IPS-NIHi7 (cell line): ENCODE measurements around the gene METTL9.
"Not testable (repeated sequence)": the region's sequence is repeated elsewhere in the genome, so short reads cannot be mapped to it uniquely, and the experiment has no call there.

Experiments used
- DNase-seq: peaks from one replicate; pipeline ENCODE4 v3.0.0; 2012; ENCODE audit warnings: mixed read lengths; ENCODE audit errors: extremely low spot score

METTL9 gene

GRCh38 chr16:21637032-21637968, 37.9 kb downstream of the METTL9 start:
- DNase-seq: no peak

DNA sequence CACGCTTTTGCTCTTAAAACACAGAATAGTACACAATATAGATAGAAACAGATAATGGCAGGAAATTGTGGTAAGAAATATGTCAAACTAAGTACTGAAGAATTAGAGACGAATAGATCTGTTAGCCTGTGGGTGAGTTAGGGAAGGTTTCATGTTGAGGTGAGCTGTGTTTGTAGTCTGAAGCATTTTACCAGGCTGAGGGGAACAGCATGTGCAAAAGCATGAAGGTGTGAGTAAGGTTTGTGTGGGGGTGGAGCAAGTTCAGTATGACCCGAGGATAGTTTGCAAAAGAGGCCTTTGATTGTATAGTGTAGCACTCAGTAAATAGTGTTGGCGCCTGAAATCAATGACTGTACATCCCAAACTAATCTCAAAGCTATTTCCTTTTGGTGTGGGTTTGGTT, 39.2 kb downstream of the METTL9 start:
- DNase-seq: no peak

GRCh38 chr16:21639493-21639892, 40.1 kb downstream of the METTL9 start:
- DNase-seq: no peak

GRCh38 chr16:21641916-21642315, 42.5 kb downstream of the METTL9 start:
- DNase-seq: no peak

GRCh38 chr16:21642861-21643260, 43.5 kb downstream of the METTL9 start:
- no peak for DNase-seq

- no peak for DNase-seq
Observed at GRCh38 chr16:21643785-21644184, 44.4 kb downstream of the METTL9 start.

DNA sequence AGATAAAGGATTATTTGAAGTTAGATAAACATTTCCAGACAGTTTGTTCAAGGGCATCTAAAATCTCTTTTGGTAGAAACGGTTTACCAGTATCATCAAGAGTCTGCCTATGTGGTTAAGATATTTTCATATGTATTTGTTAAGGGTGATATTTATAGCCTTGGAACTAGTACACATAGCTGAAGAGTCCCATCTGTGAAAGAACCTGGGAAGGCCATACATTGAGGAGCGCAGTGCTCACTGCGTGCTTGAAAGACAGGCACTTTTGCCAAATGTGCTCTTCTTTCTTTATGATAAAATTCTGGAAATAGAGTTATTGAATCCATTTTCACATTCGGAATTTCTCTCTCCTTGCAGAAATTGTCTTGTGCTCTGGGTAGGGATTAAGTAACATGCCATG, 45.3 kb downstream of the METTL9 start:
- no peak for DNase-seq

- DNase-seq: no peak
Observed at GRCh38 chr16:21645261-21645721, 45.9 kb downstream of the METTL9 start.

DNA sequence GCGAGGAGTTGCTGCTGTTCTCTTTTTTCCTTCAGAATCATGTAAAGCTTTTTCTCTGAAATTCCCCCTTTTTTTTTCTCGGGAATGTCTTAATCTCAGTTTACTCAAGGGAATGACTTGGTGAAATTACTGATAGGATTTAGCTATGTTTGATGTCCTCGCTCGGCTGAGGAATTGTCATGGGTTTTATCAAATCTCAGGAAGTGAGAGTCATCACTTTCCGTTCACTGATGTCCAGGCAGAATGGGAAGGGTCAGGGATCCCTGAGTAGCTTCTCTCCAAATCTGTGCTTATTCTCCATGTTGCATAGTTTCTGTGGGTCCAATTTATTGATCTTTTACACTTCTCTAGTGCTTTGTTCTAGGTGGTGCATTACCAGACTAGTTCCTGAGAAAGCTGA, 46.7 kb downstream of the METTL9 start:
- no peak for DNase-seq

DNA sequence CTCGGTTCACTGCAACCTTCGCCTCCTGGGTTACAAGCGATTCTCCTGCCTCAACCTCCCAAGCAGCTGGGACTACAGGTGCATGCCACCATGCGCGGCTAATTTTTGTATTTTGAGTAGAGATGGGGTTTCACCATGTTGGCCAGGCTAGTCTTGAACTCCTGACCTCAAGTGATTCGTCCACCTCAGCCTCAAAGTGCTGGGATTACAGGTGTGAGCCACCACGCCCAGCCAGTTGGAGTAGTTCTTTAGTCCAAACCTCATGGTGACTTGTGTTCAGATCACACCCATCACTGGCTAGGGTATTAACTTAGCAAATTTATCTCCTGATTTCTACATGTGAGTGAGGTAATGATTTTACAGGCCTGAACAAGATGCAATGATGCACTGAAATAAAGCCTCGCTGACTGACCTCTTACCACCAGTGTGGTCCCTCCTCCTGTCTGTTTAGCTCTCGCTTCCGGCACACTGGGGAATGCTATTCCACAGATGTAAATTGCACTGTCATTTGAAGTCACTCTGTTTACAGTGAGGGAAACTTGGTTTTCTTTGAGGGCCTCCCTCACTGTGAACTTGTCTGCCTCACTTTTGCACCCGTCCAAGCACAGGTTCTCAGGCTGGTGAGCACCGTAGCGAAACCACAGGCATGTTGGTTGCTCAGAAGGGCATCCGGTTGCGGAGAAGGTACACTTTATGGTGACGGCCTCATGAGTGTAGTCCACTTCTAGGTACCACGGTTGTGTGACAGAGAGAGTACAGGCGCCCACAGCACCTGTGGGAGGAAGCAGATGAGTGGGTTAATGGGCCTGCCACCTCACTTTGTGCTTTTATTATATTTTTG, 47.6 kb downstream of the METTL9 start:
- no peak for DNase-seq

GRCh38 chr16:21647562-21648164, 48.3 kb downstream of the METTL9 start:
- DNase-seq: no peak

DNA sequence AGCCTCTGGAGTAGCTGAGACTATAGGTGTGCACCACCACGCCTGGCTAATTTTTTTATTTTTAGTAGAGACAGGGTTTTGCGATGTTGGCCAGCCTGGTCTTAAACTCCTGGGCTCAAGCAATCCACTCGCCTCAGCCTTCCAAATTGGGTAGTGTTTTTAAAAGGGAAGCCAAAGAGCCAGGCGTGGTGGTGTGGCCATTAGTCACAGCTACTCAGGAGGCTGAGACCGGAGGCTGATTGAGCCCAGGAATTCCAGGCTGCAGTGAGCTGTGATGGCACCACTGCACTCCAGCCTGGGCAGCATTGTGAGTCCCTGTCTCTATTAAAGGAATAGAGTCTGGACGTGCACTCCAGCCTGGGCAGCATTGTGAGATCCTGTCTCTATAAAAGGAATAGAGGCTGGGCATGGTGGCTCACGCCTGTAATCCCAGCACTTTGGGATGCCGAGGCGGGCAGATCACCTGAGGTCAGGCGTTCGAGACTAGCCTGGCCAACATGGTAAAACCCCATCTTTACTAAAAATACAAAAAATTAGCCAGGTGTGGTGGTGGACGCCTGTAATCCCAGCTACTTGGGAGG, 50.5 kb downstream of the METTL9 start:
- DNase-seq: not testable (repeated sequence)

DNA sequence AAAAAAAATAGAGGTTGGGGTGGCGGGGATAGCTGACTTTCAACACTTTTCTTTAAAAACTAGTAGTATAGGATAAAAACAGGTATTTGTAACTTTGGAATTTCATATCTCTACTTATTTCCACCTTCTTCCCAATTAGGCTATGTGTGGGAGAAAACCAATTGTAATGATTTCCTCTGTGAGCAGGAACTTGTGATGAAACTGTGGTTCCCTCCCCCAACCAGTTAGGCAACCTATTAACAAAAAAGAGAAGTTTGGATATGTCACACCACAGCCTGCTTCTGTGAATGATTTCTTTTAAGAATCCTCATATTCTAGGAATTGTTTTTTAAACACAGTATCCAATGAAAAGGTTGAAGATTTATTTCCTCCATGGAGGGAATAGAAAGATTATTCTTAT, 51.1 kb downstream of the METTL9 start:
- no peak for DNase-seq

GRCh38 chr16:21651515-21651914, 52.1 kb downstream of the METTL9 start:
- no peak for DNase-seq

GRCh38 chr16:21652453-21652852, 53.1 kb downstream of the METTL9 start, which contains the start of gene IGSF6:
Gene IGSF6 (minus strand): TSS chr16:21652608. CDS start chr16:21652598, 10 bp downstream.
- no peak for DNase-seq

DNA sequence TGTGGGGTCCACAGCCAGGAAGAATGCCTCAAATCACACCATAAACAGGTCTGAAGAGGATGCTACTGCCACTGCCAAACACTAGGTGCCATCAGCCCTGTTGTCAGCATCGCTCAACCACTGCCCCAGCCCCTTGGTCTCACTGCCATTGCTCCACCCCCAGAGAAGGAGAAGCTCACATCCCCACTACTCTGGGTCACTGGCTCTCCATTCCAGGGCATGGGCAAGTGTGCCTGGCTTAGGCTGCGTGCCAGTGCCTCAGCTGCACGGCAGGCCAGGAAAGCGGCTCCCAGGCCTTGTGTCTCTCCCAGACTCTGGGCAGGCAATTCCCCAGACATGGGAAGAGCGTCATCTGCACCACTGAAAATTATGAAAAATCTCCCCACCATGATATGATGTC, 54.2 kb downstream of the METTL9 start:
- DNase-seq: no peak

DNA sequence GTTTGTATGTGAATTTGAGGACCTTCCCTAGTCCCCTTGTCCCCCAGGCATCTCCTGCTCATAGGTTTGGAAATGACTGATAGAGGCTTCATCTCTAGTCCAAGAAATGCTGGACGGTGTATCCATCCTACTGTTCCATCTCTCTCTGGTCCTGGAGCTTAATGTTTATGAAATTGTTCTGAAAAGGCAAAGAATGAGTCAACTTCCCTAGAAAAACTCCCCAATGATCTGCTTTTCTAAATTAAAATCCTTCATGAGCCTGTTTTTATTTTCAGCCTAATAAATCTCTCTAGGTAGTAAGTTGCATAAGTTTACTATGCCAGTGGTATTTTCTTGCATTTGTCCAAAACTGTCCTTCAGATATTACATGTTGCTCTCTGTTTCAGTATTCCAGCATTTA, 55.1 kb downstream of the METTL9 start:
- DNase-seq: no peak

DNA sequence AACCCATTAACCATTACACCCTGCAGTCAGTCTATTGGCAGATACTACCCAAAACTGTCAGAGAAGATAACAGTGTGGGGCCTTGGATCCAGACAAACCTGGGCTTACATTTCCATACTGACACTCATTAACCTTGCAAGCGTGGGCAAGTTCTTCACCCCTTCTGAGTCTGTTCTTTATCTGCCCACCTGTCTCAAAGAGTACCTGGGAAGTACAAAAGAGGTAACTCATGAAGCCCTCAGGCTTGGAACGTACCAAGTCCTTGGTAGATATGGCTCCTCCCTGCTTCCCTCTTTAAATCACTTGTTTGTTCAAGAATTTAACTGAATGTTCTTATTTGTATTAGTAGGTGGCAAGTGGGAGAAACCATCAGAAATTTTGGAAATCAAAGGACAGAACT, 55.5 kb downstream of the METTL9 start:
- no peak for DNase-seq

GRCh38 chr16:21656795-21657768, 57.7 kb downstream of the METTL9 start:
- DNase-seq: peak; percentile 67

DNA sequence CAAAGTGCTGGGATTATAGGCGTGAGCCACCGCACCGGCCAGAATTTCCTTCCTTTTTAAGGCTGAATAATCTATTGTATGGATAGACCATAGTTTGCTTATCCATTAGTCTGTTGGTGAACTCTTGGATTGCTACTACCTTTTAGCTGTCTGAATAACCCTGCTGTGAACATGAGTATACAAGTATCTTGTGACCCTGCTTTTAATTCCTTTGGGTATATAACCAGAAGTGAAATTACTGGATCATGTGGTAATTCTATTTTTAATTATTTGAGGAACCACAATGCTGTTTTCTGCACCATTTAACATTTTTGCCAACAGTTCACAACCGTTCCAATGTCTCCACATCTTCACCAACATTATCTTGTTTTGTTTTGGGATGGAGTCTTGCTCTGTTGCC, 59.7 kb downstream of the METTL9 start:
- DNase-seq: no peak
